ENCODE data around the gene NACC2.

NACC2 gene

GRCh38 chr9:136059321-136059791 lies 35.7 kb downstream of the NACC2 start:
- H3K27ac ChIP-seq = no peak overlapping the region
- DNase-seq (ENCODE audit: low read depth, low spot score) = no peak

- DNase-seq (ENCODE audit: low read depth, low spot score) = no peak
- no peak overlapping the region for H3K27ac ChIP-seq
These were observed 36.2 kb downstream of the NACC2 start for GRCh38 chr9:136058801-136059302.

GRCh38 chr9:136058084-136058483 lies 37.0 kb downstream of the NACC2 start:
- no peak overlapping the region for H3K27ac ChIP-seq
- DNase-seq (ENCODE audit: low read depth, low spot score) = no peak

- DNase-seq (ENCODE audit: low read depth, low spot score) = no peak
- H3K27ac ChIP-seq = no peak overlapping the region
These were observed 37.6 kb downstream of the NACC2 start for GRCh38 chr9:136057236-136058081.

GRCh38 chr9:136056546-136057235 lies 38.4 kb downstream of the NACC2 start:
- DNase-seq (ENCODE audit: low read depth, low spot score) = no peak
- no peak overlapping the region for H3K27ac ChIP-seq

GRCh38 chr9:136055715-136056545 lies 39.2 kb downstream of the NACC2 start:
- no peak for DNase-seq (ENCODE audit: low read depth, low spot score)
- H3K27ac ChIP-seq = no peak overlapping the region

GRCh38 chr9:136054798-136055714 lies 40.0 kb downstream of the NACC2 start:
- DNase-seq (ENCODE audit: low read depth, low spot score) = no peak
- no peak overlapping the region for H3K27ac ChIP-seq

- no peak overlapping the region for H3K27ac ChIP-seq
- DNase-seq (ENCODE audit: low read depth, low spot score) = no peak
These were observed 40.9 kb downstream of the NACC2 start for GRCh38 chr9:136054146-136054545.

GRCh38 chr9:136053757-136054142 lies 41.3 kb downstream of the NACC2 start:
- no peak for DNase-seq (ENCODE audit: low read depth, low spot score)
- no peak overlapping the region for H3K27ac ChIP-seq

- DNase-seq (ENCODE audit: low read depth, low spot score) = no peak
- H3K27ac ChIP-seq = peak overlapping the region; percentile 49
These were observed 41.9 kb downstream of the NACC2 start for GRCh38 chr9:136052991-136053756.

GRCh38 chr9:136052472-136052880 lies 42.6 kb downstream of the NACC2 start:
- peak overlapping the region; percentile 49 for H3K27ac ChIP-seq
- no peak for DNase-seq (ENCODE audit: low read depth, low spot score)

GRCh38 chr9:136051837-136052471 lies 43.1 kb downstream of the NACC2 start:
- peak overlapping the region; percentile 49 for H3K27ac ChIP-seq
- peak; percentile 85 for DNase-seq (ENCODE audit: low read depth, low spot score)

GRCh38 chr9:136051453-136051836 lies 43.6 kb downstream of the NACC2 start:
- peak overlapping the region; percentile 49 for H3K27ac ChIP-seq
- DNase-seq (ENCODE audit: low read depth, low spot score) = no peak

- DNase-seq (ENCODE audit: low read depth, low spot score) = no peak
- peak overlapping the region; percentile 49 for H3K27ac ChIP-seq
These were observed 44.2 kb downstream of the NACC2 start for GRCh38 chr9:136050701-136051452.

- H3K27ac ChIP-seq = no peak overlapping the region
- DNase-seq (ENCODE audit: low read depth, low spot score) = no peak
These were observed 44.8 kb downstream of the NACC2 start for GRCh38 chr9:136050266-136050700.

- H3K27ac ChIP-seq = no peak overlapping the region
- DNase-seq (ENCODE audit: low read depth, low spot score) = no peak
These were observed 45.4 kb downstream of the NACC2 start for GRCh38 chr9:136049491-136050265.

Data from epithelial cell of prostate (primary cell).